HG03521 (cell line): ENCODE data around the gene CTNND2.

Experiments
- ATAC-seq: cut with Tn5 transposase; IDR thresholded peaks from one replicate; pipeline ENCODE4 v1.9.1; 2021; ENCODE audit warnings: mild to moderate bottlenecking, moderate library complexity; ENCODE audit not compliant: unreplicated experiment

Gene CTNND2

DNA sequence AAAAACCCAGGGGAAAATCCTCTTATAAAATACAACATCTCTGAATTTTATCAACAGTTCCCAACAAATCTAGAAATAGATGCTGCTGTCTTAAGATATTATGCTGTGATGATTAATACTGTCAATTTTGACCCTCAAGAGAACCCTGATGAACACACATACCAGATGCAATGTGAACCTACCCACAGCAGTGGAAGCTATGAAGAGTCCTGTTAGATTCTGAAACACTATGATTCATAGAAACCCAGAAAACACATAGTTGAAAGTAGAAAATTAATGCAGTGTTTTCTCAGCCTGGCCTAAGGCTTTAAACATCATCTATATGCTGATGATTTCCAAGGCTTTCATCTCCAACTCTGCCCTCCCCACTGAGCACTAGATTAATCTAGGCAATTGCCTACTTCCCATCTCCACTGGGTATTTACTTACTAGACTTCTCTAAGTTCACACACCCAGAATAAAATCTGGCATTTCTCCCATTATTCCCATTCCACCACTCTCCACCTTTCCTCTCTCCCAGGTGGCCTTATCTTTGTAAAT, 296.2 kb downstream of the CTNND2 start:
- ATAC-seq: no peak

DNA sequence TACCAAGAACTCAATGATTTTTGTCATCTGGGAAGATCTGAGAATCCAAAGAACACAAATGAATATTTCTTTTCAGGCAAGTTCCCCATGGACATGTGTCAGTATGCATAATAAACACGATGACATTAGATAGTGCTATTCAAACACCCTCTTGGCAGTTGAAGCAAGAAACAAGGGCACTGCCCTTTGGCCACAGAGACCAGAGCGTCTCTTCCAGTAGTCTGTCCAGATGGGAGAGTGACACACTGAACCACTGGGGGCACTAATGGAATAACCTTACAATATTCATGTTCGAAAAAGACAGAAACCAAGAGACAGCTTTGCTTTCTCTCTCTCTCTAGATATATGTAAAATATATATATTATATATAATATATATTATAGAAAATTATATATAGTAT, 301.9 kb downstream of the CTNND2 start:
- no peak for ATAC-seq

DNA sequence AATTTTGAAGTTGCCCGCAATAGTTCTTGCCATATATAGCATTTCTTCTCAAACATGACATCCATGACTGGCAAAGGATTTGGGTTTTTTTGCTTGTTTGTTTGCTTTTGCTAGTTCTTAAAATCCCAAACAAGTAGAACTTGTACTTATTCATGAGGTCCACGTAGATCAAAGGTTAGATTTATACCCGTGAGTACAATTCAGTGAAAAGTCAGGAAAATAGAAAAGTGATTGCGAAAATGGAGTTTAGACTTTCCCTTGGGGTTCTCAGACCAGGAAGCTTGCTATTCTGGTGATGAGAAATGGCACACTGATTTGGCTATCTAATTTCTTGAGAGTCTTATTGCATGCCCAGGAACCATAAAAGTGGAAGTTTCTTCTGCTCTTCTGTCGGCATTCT, 304.7 kb downstream of the CTNND2 start:
- no peak for ATAC-seq

DNA sequence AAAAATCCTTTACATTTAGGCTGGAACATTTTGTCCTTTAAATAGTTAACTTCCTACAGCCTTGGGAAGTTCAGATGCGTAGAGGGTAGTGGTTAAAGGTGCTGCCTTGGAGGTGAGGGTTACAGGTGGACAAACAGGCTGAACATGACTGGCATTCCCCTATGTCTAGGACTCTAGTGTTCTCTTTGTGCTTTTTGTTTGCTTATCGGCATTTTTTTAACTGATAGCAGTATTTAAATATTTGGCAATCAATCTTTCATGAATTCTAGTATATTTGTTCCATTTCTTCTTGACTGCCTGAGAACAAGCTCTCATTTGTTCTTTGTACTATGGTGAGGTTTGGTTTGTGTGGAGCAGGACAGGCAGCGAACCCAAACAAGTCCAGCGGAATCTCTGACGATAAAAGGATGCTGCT, 307.6 kb downstream of the CTNND2 start:
- ATAC-seq: no peak

DNA sequence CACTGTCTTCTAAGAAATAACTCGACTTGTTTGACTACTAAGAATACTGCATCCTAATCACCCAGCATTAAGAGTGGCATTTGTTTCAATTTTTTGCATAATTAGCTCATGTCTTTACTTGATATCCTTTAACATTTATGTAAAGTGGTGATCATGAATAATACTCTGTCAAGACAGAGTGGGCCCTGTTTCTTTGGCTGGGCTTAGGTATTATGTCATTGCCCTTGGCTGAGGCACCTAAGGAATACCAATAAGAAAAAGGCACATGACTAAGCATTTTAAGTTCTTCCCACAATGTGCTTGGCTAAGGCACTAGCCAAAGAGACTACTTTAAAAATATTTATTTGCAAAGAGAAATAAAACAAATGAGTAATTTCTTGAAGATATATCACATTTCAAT, 308.1 kb downstream of the CTNND2 start:
- no peak for ATAC-seq

DNA sequence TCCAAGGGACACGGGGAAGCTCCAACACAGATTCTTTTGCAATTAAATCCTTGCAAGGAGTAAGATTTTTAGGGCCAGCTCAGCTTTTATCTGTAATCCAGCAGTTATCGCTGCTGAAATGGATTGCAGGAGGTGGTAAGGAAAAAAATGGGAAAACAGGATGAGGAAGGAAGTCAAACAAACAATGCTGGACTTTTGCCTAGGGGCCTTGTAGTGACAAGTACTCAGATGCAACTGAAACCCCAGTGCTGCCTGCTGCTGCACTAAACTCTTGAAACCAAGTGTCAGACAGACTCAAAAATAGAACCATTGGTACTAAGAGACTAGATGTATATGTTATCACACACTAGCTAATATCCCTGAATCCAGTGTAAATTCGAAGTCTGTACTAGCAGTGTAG, 309.2 kb downstream of the CTNND2 start:
- no peak for ATAC-seq

DNA sequence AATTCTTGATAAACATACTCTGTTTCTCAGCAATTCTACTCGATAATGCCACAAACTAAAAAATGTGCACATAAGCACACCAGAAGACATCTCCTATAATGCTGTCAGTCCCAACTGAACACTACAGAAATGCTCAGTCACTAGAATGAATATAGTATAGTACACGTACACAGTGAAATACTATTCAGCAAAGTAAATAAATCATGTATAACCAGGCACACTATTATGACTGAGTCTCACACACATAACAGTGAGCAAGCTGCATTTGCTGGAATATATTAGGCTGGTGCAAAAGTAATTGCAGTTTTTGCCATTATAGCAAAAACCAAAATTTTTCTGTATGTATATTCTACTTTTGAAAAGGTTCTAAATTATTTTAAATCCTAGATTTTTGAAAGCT, 310.2 kb downstream of the CTNND2 start:
- no peak for ATAC-seq

DNA sequence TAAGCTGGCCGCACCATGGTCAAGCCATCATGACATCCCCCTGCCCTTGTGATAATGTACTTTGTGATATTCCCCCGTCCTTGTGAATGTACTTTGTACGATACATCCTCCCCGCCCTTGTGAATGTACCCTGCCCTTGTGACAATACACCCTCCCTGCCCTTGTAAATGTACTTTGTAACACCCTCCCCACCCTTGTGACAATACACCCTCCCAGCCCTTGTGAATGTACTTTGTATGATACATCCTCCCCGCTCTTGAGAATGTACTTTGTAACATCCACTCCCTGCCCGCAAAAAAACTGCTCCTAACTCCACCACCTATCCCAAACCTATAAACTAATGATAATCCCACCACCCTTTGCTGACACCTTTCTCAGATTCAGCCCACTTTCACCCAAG, 313.8 kb downstream of the CTNND2 start:
- no peak for ATAC-seq

DNA sequence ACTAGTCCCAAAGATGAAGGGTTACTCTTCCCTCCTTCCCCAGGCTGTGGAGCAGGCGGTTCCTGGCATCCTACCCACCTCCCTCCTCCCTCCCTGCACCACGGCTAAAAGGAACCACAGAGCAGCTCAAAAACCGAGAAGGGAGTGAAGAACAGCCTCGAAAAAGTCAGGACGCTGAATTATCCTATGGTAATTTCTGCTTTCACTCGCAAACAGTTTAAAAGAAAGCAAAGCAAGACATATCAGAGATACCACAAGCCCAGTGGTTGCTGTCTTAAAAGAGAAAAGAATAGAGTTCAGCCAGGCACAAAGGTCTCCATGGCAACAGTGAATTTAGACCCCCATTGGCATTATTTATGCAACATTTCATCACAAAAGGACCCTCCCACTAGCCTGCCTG, 315.4 kb downstream of the CTNND2 start:
- no peak for ATAC-seq

DNA sequence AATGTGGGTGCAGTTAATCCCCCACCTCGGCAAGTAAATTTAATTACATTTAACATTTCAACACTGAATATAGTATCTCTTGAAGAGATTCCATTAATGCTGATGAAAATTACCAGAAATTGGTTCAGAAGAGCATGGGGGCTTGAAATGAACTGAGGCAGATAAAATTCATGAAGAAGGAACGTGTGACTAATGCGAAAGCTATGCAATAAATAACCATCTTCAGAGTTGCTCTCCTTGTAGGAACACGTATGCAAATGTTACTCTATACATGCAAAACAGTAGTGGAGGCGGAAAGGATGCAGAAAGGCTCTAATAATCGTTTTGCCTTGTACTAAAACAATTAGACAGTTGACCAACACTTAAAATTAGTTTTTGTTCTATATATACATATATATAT, 320.2 kb downstream of the CTNND2 start:
- ATAC-seq: no peak

DNA sequence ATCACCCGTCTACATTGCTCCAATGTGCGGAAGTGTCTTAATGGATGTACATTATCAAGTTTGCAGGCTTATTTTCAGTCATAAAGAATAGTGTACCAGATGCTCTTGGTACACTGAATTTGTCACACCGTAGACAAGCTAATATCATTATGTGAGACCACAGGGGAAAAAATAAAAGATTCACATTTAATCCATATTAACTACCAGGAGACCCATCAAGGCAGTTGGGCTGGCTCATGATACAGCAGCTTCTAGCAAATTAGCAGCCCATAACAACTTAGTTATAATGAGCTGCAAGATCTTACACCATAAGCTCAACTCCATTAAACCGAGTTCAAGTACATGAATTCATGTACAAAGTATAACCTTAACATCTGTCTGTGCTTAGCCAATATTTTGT, 324.9 kb downstream of the CTNND2 start:
- no peak for ATAC-seq

DNA sequence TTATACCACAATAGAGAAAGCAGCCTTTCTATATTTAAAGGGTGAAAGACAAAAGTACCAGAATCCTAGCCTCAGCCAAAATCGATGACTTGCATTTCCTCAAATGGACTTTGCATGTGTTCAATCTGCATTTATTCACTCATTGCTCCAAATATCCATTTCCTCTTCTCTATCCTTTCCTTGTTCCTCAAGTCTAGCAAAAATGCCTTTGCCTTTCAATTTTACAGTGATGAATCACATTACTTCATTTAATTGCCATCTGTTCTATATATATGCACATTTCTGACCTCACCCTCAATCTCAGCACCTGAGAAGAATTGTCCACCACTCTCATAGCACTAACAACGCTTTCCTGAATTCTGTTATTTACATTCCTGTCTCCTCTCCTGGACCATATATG, 329.5 kb downstream of the CTNND2 start:
- no peak for ATAC-seq

DNA sequence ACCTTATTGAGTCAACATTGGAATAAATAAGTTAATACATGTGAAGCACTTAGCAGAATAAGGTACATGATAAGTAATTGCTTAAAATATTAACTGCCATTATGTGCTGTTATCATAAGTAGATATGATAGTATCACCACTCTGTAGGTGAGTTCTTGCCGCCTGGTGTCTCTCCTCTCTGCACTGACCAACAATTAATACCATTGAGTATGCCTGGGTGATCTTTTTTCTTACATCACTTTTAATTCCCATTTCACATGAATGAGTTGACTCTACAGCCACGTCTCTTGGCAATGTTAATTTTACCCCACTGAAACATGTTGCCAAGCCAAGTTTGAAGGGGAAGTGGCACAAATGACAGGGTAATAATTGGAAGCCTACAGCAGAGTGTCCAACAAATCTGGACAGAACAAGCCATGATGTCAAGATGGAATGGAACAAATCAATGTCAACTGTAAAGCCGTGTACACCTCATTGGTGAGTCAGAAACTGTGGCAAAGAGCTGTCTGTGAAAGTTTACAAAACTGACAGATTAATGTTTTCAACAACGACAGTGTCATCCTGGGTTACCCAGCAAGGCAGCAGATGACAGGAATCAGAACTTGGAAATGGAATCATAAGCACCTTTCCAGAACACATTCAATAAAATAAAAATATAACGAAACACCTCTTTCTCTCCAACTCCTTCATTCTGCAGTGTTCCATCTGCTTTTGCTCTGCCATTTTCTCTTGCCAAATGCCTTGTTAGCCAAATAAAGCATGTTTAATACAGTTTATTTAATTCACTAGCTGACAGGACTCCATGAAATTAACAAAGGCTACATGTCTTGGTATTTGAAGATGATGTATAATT, 330.9 kb downstream of the CTNND2 start:
- no peak for ATAC-seq

DNA sequence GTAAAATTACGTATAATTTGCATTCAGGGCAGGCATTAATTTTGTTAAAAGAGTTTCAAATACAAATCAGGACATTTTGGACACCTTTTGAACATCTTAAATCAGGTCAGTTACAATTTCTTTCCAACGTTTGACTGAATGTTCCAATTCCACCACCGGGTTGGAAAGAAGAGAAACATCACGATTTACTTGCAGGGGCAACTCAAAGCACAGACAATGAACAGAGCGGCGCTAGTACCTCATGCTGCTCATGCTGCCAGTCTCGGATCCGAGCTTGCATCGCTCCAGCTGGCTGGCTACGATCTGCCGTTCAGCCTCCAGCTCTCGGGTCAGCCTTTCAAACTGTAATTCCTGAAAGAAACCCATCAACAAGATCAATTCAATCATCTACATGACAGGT, 339.5 kb downstream of the CTNND2 start:
- ATAC-seq: no peak

DNA sequence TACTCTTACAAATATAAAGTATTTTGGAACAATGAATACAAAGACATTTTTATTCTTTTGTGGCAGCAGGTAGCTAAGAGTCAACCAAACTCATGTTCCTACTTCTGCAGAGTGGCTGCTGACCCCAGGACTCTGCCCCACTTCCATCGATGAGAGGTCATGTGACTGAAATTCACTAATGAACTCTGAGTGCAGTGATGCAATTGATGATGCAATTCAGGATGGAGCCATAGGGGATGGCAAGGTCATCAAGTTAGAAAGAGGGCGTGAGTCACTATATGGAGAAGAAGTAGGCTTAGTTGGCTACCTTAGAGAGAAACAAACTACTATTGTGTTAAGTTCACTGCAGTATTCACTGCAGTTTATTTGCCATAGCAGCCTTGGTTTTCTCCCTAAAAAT, 340.4 kb downstream of the CTNND2 start:
- no peak for ATAC-seq

DNA sequence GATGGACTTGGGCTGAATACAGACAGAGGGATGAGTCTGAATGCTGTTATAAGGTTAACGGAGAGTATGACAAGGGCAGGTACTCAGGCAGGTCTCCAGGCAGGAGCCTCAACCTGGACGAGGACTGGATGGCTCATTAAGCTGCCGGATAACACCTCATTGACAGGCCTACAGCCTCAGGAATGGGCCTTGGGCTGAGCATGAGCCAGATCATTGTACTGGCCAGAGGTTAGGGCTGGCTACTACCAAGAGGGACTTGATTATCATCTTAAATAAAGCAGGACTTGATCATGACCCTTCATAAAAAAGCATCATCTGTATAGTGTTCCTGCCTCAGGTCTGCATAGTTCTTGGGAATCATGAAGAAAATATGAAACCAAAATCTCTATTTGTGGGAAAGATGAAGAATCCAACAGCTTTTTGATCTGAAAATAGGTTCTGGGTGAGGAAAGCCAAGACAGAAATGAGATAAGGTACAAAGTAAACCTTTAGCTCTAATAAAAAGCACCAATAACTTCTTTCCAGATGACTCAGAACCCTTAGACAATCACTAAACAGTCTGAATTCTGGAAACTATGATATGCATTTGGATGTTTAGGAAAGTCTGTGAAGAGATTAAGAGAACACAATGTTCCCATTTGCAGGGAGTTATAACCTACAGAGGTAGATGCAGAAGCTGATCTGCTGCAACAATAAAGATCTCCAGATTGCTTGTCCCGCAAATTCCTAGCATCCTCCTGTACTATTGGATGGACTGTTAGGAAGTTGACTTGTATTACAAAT, 343.1 kb downstream of the CTNND2 start:
- ATAC-seq: no peak

DNA sequence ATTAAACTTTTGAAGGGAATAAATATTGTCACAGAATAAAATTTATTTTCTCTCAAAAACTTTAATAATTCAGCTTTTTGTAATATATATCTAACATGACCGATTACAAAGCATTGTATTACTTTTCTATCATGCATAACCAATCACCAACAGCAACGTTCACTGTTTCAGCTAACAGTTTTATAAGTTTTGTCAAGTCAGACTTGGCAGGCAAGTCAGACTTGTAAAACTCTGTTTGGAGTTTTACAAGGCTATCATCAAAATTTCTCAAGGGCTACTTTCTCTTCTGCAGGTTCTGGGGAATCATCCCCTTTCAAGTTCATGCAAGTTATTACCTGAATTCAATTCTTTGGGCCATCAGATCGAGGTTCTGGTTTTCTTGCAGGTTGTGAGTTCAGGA, 347.2 kb downstream of the CTNND2 start:
- ATAC-seq: no peak

DNA sequence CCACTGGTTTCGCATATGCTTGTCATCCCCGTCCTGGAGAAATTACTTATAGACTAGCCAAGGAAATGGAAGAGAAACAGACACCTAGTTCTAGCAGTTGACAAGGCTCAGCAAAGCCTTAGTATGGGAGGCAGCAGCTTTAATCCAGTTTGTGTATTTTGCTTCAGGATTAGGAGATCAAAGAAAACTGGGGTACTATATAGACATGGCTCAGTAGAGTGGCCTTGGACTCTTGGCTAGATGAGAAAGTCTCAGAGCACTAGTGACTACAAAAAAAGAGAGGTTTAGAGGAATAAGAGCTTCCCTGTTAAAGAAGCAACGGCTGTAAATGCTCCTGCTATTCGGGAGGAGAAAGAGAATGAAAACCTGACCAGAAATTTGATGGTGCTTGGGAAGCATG, 349.1 kb downstream of the CTNND2 start:
- ATAC-seq: no peak

DNA sequence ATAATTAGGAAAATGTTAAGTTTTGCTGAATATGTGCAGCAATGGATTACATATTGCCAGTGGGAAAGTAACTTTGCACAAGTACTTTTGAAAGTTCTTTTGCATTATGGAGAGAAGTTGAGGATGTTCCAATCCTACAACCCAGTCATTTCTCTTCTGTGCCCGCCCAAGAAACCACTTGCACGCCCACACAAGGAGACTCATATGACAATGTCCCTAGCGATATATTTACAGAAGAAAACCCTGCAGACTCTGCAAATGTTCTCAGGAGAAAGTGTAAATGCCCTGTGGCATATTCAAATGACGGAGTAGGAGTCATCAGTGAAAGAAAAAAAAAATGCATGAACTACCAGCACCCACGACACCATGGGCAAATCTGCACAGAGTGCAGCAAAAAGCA, 356.5 kb downstream of the CTNND2 start:
- ATAC-seq: no peak

DNA sequence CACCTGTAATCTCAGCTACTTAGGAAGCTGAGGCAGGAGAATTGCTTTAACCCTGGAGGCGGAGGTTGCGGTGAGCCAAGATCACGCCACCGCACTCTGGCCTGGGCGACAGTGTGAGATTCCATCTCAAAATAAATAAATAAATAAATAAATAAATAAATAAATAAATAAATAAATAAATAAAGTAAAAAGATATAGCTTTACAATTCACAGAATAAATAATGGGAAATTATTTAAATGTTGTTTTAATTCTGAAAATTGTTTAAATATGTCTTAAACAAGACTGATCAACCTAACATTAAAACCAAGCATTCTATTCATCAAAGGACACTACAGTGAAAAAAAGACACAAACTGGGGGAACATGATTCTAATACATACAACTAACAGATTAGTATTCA, 357.1 kb downstream of the CTNND2 start:
- ATAC-seq: no peak

DNA sequence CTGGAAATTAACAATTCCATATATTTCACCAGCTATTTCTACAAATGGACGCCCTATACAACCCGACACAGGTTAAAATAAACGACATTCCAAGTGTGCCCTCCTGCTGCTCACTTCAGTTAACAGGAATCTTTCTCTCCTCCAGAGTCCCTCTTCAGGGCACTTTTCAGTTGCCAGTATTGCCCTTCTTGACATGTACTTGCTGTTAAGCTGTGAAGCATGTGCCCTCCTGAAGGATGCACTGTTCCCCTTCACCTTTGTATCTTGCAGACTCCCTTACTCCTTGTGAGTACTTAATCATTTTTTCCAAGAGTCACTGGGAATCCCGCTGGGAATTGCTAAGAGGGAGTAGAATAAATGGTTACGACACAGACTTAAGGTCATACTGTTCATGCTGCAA, 364.1 kb downstream of the CTNND2 start:
- ATAC-seq: no peak
